GM10248 (cell line): ENCODE measurements around the gene CABLES2.

ENCODE experiments used
- CTCF ChIA-PET: fragments of 300-600 bp; sonication (Branson Sonifier 250); formaldehyde crosslinking; extraction: SDS; loops from one replicate; lab custom pipeline; 2021; ENCODE audit warnings: antibody characterized with exemption; lab: Yijun Ruan, JAX
- POLR2A ChIA-PET: fragments of 350-650 bp; sonication (Branson Sonifier 250); formaldehyde crosslinking; extraction: SDS; loops from one replicate; lab custom pipeline; 2020; ENCODE audit warnings: antibody characterized with exemption; lab: Yijun Ruan, JAX
- DNase-seq: peaks from one replicate; pipeline ENCODE4 v3.0.0; 2012; ENCODE audit errors: extremely low spot score
- CTCF ChIP-seq: IDR thresholded peaks from 2 replicates; pipeline ENCODE4 v1.5.1; 2012; ENCODE audit warnings: mild to moderate bottlenecking, low read depth; ENCODE audit errors: extremely low read depth, missing control alignments, control extremely low read depth

CABLES2 gene

GRCh38 chr20:62391165-62392076 is 15.7 kb downstream of the CABLES2 start:
- no peak for TF ChIP-seq CTCF
- ChIA-PET CTCF (interaction anchor here (1.1 to 1.2 kb wide), 2 partner anchors 9 to 19 kb away, joined by 4 read pairs; no protein-coding TSS in a partner anchor), POLR2A (no interaction called here)
- no peak for DNase-seq

- DNase-seq, result no peak
- ChIA-PET CTCF (interaction anchor here (1.1 to 1.2 kb wide), 3 partner anchors 8 to 20 kb away, joined by 4 read pairs; no protein-coding TSS in a partner anchor), POLR2A (no interaction called here)
- no peak for TF ChIP-seq CTCF
Measured at GRCh38 chr20:62390317-62391164, 16.5 kb downstream of the CABLES2 start.

GRCh38 chr20:62389601-62390087 is 17.4 kb downstream of the CABLES2 start:
- CTCF ChIA-PET, result interaction anchor here (0.9 to 1.1 kb wide), 2 partner anchors 11 to 21 kb away, joined by 3 to 4 read pairs; no protein-coding TSS in a partner anchor
- TF ChIP-seq CTCF, result no peak
- POLR2A ChIA-PET, result no interaction called here
- DNase-seq, result no peak

- no peak for DNase-seq
- no peak for TF ChIP-seq CTCF
- CTCF ChIA-PET, result interaction anchor here (0.9 to 1.4 kb wide), 3 partner anchors 16 to 88 kb away, joined by 3 to 4 read pairs (median 3); no protein-coding TSS in a partner anchor
- POLR2A ChIA-PET, result interaction anchor here (1.1 kb wide), 1 partner anchor 24 kb away, joined by 3 read pairs; no protein-coding TSS in a partner anchor
Measured at GRCh38 chr20:62388839-62389600, 18.1 kb downstream of the CABLES2 start.

GRCh38 chr20:62387933-62388635 is 19.0 kb downstream of the CABLES2 start:
- POLR2A ChIA-PET, result interaction anchor here (1.1 kb wide), 1 partner anchor 23 kb away, joined by 3 read pairs; no protein-coding TSS in a partner anchor
- CTCF ChIA-PET, result interaction anchor here (1.0 to 1.4 kb wide), 2 partner anchors 17 to 87 kb away, joined by 3 to 4 read pairs; no protein-coding TSS in a partner anchor
- no peak for DNase-seq
- no peak for TF ChIP-seq CTCF
